Astrocyte of the spinal cord (primary cell): Measurements from ENCODE around the gene P2RY14.
"Not testable (repeated sequence)": the region's sequence is repeated elsewhere in the genome, so short reads cannot be mapped to it uniquely, and the experiment has no call there.

Experiments
- DNase-seq: peaks from one replicate; pipeline ENCODE4 v3.0.0; 2011; ENCODE audit warnings: low read depth, low spot score
- H3K4me3 ChIP-seq: 2 replicates; pipeline ENCODE4 v1.5.1; 2011; ENCODE audit warnings: low read depth, mild to moderate bottlenecking, low read length, moderate library complexity
- CTCF ChIP-seq: IDR thresholded peaks from 2 replicates; pipeline ENCODE4 v1.5.1; 2012; ENCODE audit warnings: low read depth, mild to moderate bottlenecking, low read length, inconsistent platforms
- in situ Hi-C: cut with HindIII; loops from 2 replicates; pipeline ENCODE4 v1.10.0; 2017; ENCODE audit warnings: low sequenced_read_pairs

The P2RY14 gene

GRCh38 chr3:151174351-151174750, 104.0 kb downstream of the P2RY14 start:
- in situ Hi-C loops: no loop called here
- H3K4me3 ChIP-seq: no peak overlapping the region
- no peak for DNase-seq
- no peak for TF ChIP-seq CTCF

- H3K4me3 ChIP-seq: no peak overlapping the region
- DNase-seq: peak; percentile 18
- in situ Hi-C loops: no loop called here
- TF ChIP-seq CTCF: no peak
Measured at GRCh38 chr3:151171145-151171757, 107.1 kb downstream of the P2RY14 start.

GRCh38 chr3:151169948-151170679, 108.2 kb downstream of the P2RY14 start:
- in situ Hi-C loops, H3K4me3 ChIP-seq, DNase-seq: not testable (repeated sequence)

- no peak overlapping the region for H3K4me3 ChIP-seq
- TF ChIP-seq CTCF: no peak
- in situ Hi-C loops: no loop called here
- no peak for DNase-seq
Measured at GRCh38 chr3:151169262-151169947, 108.9 kb downstream of the P2RY14 start.

- peak; percentile 55 for DNase-seq
- in situ Hi-C loops: no loop called here
- peak; percentile 92 for TF ChIP-seq CTCF
- H3K4me3 ChIP-seq: no peak overlapping the region
Measured at GRCh38 chr3:151168269-151169094, 109.9 kb downstream of the P2RY14 start.

- TF ChIP-seq CTCF: peak; percentile 22
- no peak for DNase-seq
- in situ Hi-C loops: no loop called here
- H3K4me3 ChIP-seq: no peak overlapping the region
Measured at GRCh38 chr3:151166161-151166560, 112.2 kb downstream of the P2RY14 start.
